Liver (tissue), 3 donors: ENCODE data around the gene RAPGEF4.

Experiments used
- ATF3 ChIP-seq: IDR thresholded peaks from 2 replicates; pipeline ENCODE4 v1.6.1; 2016; ENCODE audit warnings: antibody characterized with exemption
- CTCF ChIP-seq: fragments of 150-350 bp; IDR thresholded peaks from 2 replicates; pipeline ENCODE4 v1.5.1; 2017; ENCODE audit warnings: improper control_type of control experiment, low read depth, low read length; ENCODE audit not compliant: missing input control
- EGR1 ChIP-seq, 2 donors: IDR thresholded peaks; 2 replicates each; pipeline ENCODE4 v1.6.1; 2016 to 2018; ENCODE audit warnings: antibody characterized with exemption in 2 of 2, low read depth in 2 of 2
- FOXA1 ChIP-seq: IDR thresholded peaks from 2 replicates; pipeline ENCODE4 v1.6.1; 2016; ENCODE audit warnings: antibody characterized with exemption
- GABPA ChIP-seq, 2 donors: IDR thresholded peaks in 1 of 2; conservative IDR thresholded peaks in 1 of 2; 2 replicates each; pipeline ENCODE4 v1.6.1; 2016; ENCODE audit warnings: antibody characterized with exemption in 2 of 2, mild to moderate bottlenecking in 1 of 2, moderate library complexity in 1 of 2
- JUND ChIP-seq, 2 donors: IDR thresholded peaks; 2 replicates each; pipeline ENCODE4 v1.6.1; 2016; ENCODE audit warnings: antibody characterized with exemption in 2 of 2
- RAD21 ChIP-seq, 2 donors: IDR thresholded peaks; 2 replicates each; pipeline ENCODE4 v1.6.1; 2016; ENCODE audit warnings: antibody characterized with exemption in 2 of 2, mild to moderate bottlenecking in 2 of 2
- REST ChIP-seq: IDR thresholded peaks from 2 replicates; pipeline ENCODE4 v1.6.1; 2016; ENCODE audit warnings: antibody characterized with exemption, mild to moderate bottlenecking
- RXRA ChIP-seq, 2 donors: IDR thresholded peaks; 2 replicates each; pipeline ENCODE4 v1.6.1; 2017 to 2018; ENCODE audit warnings: antibody characterized with exemption in 2 of 2, mild to moderate bottlenecking in 1 of 2
- SP1 ChIP-seq: IDR thresholded peaks from 2 replicates; pipeline ENCODE4 v1.6.1; 2018; ENCODE audit warnings: antibody characterized with exemption, mild to moderate bottlenecking
- TAF1 ChIP-seq: conservative IDR thresholded peaks from 2 replicates; pipeline ENCODE4 v1.6.1; 2016; ENCODE audit warnings: antibody characterized with exemption, mild to moderate bottlenecking
- YY1 ChIP-seq: IDR thresholded peaks from 2 replicates; pipeline ENCODE4 v1.6.1; 2016; ENCODE audit warnings: antibody characterized with exemption, mild to moderate bottlenecking
- ZBTB33 ChIP-seq: IDR thresholded peaks from 2 replicates; pipeline ENCODE4 v1.6.1; 2016; ENCODE audit warnings: antibody characterized with exemption
- TF ChIP-seq, protein P1 (sequence below): IDR thresholded peaks from 2 replicates; pipeline ENCODE4 v1.6.1; 2016; ENCODE audit warnings: antibody characterized with exemption
- donor health status: healthy.
- donor health status: healthy.

- TF ChIP-seq CTCF (no peak), GABPA (IDR thresholded peaks at IDR 0.05 in 1 of 2, conservative IDR thresholded peaks at IDR 0.05 in 1 of 2) (no peak), RXRA (IDR thresholded peaks at IDR 0.05) (no peak), RAD21 (IDR thresholded peaks at IDR 0.05) (no peak), REST (no peak), ZBTB33 (no peak), SP1 (no peak), YY1 (no peak), ATF3 (no peak), FOXA1 (no peak), JUND (IDR thresholded peaks at IDR 0.05) (no peak), TAF1 (no peak), EGR1 (IDR thresholded peaks at IDR 0.05; ENCODE audit: low read depth in 2 of 2) (no peak)
- TF ChIP-seq, protein P1, sequence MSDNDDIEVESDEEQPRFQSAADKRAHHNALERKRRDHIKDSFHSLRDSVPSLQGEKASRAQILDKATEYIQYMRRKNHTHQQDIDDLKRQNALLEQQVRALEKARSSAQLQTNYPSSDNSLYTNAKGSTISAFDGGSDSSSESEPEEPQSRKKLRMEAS: no peak
Observed at GRCh38 chr2:173099804-173100203, 364.2 kb downstream of the RAPGEF4 start.
